ENCODE data around the gene TMEFF2.

TMEFF2 gene

GRCh38 chr2:191905336-191905735 lies 289.4 kb downstream of the TMEFF2 start:
- no peak for DNase-seq (ENCODE audit: low read depth, low spot score)

DNA sequence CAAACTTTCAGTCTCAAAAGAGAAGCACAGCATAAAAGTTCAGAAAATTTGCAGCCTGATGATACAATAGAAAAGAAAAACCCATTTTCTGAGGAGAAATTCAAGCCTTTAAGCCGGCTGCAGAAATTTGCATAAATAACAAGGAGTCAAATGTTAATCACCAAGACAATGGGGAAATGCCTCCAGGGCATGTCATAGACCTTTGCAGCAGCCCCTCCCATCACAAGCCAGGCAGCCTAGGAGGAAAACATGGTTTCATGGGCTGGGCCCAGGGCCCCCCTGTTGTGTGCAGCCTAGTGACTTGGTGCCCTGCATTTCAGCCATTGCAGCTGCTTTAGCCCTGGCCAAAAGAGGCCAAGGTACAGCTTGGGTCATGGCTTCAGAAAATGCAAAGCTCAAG lies 293.7 kb downstream of the TMEFF2 start:
- no peak for DNase-seq (ENCODE audit: low read depth, low spot score)

- peak; percentile 54 for DNase-seq (ENCODE audit: low read depth, low spot score)
Observed at GRCh38 chr2:191899410-191899809, 295.3 kb downstream of the TMEFF2 start.
